DND-41 (cell line): ENCODE results near the gene BMPR1A.

Experiments
- EZH2 ChIP-seq: IDR thresholded peaks from 3 replicates; pipeline ENCODE4 v1.6.1; 2012; ENCODE audit warnings: borderline replicate concordance, low read depth, mild to moderate bottlenecking, moderate library complexity, low read length, inconsistent platforms; ENCODE audit not compliant: severe bottlenecking
- TF ChIP-seq, protein P1 (sequence below): IDR thresholded peaks from 2 replicates; pipeline ENCODE4 v1.5.1; 2012; ENCODE audit warnings: borderline replicate concordance, low read length, moderate library complexity, mild to moderate bottlenecking; ENCODE audit not compliant: poor library complexity, severe bottlenecking; ENCODE audit errors: extremely low read depth

DNA sequence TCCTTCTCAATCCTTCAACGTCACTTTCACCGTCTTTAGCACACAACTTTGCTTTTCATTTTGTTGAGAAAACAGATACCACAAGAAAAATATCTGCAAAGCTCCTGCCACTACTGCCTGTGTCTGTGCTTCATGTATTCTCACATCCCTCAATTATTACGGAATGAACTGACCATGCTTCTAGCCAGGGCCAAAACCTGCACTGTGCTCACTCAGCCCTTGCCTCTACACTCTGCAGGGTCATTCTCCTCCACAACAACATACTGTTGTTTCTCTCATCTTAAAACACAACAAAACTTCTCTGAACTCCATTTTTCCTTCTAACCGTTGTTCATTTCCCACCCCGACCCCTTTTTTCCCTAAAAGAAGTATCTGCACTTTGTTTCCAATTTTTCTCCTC is 29.5 kb downstream of the BMPR1A start:
- TF ChIP-seq, protein P1, sequence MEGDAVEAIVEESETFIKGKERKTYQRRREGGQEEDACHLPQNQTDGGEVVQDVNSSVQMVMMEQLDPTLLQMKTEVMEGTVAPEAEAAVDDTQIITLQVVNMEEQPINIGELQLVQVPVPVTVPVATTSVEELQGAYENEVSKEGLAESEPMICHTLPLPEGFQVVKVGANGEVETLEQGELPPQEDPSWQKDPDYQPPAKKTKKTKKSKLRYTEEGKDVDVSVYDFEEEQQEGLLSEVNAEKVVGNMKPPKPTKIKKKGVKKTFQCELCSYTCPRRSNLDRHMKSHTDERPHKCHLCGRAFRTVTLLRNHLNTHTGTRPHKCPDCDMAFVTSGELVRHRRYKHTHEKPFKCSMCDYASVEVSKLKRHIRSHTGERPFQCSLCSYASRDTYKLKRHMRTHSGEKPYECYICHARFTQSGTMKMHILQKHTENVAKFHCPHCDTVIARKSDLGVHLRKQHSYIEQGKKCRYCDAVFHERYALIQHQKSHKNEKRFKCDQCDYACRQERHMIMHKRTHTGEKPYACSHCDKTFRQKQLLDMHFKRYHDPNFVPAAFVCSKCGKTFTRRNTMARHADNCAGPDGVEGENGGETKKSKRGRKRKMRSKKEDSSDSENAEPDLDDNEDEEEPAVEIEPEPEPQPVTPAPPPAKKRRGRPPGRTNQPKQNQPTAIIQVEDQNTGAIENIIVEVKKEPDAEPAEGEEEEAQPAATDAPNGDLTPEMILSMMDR: no peak
- no peak for TF ChIP-seq EZH2
